NCI-H187 (cell line): ENCODE results near the gene PAK1IP1.
"Not testable (repeated sequence)": the region's sequence is repeated elsewhere in the genome, so short reads cannot be mapped to it uniquely, and the experiment has no call there.

Experiments used
- DNase-seq, 2 experiments: peaks; one replicate each; lab custom pipeline; 2025; lab: John Stamatoyannopoulos, UW

The PAK1IP1 gene

DNA sequence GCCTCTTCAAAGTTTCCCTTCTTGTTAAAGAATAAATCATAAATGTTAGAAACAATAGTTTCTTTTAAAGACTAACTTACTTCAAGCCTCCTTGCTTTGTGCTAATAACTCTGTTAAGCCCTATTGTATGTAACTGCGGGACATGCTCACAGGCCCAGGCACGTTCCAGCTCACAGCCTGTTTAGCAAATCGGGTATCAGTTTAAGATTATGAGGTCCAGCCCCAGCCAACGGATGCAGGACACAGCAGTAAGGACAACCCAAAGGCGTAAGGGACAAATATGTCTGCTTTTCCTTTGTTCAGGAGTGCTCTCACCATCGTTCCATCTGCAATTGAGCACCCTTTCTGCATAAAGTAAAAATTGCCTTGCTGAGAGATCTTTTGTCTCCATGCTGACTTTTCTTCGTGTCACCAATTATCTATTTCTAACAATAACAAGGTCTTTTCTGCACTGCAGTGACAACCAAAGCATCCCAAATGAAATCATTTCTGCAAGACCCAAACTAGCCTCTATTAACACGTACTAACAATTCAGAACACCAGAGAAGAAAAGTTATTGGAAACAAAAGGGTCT, 1.7 kb upstream of the PAK1IP1 start:
- DNase-seq = no peak

DNA sequence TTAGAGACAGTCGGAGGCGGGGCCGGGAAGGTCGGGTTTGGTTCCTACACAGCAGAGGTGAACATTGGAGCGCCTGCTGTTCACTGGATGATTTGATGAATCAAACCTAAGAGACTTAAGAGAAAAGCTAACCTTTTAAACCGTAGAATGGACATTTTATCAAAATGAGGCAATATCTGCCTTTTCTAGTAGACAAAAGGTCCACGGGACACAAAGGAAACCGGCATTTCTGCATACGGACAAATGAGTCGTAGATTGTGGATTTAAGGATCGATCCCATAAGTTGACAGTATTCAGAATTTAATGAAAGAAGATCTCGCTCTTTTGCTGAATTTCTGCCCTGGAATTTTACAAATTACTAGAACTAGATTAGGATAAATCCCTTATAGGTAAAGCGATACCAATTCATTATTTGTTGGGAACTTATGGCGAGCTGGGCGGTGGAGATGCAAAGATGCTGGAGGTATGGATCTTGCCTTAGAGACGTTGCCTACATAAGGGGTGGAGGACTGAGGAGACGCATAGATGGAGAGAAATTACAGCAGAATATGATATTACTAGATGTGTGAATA, 400 bp downstream of the PAK1IP1 start:
- DNase-seq = peak in 1 of 2 experiments; percentile 19

DNA sequence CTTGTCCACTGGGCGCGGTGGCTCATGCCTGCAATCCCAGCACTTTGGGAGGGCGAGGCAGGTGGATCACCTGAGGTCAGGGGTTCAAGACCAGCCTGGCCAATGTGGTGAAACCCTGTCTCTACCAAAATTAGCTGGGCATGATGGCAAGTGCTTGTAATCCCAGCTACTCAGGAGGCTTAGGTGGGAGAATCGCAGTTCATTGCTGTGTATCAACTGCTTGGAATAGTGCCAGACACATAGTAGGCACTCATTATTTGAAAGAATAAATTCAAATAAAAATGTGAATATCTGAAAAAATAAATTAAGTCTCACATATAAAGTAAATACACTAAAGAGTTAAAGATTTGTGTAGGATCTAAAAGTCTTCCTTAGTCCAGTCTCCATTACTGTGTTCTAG, 1.9 kb downstream of the PAK1IP1 start:
- DNase-seq = no peak

DNA sequence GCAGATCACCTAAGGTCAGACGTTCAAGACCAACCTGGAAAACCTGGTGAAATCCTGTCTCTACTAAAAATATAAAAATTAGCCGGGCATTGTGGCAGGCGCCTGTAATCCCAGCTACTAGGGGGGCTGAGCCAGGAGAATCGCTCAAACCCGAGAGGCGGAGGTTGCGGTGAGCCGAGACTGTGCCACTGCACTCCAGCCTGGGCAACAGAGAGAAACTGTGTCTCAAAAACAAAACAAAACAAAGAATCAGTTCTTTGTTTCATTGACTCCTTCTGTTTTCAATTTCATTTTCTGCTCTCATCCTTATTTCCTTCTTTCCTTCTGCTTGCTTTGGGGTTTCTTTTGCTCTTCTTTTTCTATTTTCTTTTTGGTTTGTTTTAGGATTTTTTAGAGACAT, 19.2 kb downstream of the PAK1IP1 start:
- no peak for DNase-seq

DNA sequence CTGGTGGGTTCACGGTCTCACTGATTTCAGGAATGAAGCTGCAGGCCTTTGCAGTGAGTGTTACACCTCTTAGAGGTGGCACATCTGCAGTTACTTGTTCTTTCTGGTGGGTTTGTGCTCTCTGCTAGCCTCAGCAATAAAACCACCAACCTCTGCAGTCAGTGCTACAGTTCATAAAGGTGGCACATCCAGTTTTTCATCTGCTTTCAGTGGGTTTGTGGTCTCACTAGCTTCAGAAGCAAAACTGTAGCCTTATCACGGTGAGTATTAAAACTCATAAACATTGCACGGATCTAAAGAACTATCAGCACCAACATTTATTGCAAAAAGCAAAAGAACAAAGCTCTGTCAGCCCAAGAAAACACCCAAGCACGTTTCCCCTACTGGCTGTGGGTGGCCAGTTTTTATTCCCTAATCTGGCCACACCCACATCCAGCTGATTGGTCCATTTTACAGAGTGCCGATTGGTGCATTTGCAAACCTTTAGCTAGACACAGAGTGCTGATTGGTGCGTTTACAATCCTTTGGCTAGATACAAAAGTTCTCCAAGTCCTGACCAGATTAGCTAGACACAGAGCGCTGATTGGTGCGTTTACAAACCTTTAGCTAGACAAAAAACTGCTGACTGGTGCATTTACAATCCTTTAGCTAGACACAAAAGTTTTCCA, 24.7 kb downstream of the PAK1IP1 start:
- no peak for DNase-seq

DNA sequence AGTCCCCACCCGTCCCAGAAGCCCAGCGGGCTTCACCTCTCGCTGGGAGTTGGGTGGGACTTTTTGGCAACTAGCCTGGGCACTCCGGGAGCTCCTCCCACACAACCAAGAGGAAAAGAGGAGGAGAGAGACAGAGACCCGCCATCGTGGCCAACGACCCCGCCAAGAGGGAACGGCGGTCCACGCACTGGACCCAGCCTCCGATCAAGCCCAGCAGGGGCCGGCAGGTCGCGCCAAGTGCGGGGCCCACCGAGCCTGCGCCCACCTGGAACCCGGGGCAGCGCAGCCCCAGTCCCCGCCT, 25.1 kb downstream of the PAK1IP1 start:
- DNase-seq = no peak

DNA sequence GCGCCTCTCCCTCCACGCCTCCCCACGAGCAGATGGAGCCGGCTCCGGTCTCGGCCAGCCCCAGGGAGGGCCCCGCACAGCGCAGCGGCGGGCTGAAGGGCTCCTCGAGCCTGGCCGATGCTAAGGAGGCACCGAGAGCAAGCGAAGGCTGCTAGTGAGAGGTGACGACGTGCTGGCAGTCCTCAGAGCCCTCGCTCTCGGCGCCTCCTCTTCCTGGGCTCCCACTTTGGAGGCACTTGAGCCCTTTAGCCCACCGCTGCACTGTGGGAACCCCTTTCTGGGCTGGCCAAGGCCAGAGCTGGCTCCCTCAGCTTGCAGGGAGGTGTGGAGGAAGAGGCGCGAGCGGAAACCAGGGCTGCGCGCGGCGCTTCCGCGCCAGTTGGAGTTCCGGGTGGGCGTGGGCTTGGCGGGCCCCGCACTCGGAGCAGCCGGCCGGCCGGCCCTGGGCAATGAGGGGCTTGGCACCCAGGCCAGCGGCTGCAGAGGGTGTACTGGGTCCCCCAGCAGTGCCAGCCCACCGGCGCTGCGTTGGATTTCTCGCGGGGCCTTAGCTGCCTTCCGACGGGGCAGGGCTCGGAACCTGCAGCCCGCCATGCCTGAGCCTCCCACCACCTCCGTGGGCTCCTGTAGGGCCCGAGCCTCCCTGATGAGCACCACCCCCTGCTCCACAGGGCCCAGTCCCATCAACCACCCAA, 25.6 kb downstream of the PAK1IP1 start:
- DNase-seq = peak in 1 of 2 experiments; percentile 13

DNA sequence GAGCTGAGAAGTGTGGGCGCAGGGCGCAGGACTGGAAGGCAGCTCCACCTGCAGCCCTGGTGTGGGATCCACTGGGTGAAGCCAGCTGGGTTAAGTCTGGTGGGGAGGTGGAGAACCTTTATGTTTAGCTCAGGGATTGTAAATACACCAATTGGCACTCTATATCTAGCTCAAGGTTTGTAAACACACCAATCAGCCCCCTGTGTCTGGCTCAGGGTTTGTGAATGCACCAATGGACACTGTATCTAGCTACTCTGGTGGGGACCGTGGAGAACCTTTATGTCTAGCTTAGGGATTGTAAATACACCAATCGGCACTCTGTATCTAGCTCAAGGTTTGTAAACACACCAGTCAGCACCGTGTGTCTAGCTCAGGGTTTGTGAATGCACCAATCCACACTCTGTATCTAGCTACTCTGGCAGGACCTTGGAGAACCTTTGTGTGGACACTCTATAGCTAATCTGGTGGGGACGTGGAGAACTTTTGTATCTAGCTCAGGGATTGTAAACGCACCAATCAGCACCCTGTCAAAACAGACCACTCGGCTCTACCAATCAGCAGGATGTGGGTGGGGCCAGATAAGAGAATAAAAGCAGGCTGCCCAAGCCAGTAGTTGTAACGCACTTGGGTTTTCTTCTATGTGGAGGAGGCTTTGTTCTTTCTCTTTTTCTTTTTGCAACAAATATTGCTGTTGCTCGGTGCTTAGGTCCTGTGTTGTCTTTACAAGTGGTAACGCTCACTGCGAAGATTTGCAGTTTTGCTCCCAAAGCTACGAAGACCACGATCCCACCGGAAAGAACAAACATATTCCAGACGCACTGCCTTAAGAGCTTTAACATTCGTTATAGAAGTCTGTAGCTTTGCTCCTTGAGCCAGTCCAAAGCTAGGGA, 26.4 kb downstream of the PAK1IP1 start:
- DNase-seq = not testable (repeated sequence)

DNA sequence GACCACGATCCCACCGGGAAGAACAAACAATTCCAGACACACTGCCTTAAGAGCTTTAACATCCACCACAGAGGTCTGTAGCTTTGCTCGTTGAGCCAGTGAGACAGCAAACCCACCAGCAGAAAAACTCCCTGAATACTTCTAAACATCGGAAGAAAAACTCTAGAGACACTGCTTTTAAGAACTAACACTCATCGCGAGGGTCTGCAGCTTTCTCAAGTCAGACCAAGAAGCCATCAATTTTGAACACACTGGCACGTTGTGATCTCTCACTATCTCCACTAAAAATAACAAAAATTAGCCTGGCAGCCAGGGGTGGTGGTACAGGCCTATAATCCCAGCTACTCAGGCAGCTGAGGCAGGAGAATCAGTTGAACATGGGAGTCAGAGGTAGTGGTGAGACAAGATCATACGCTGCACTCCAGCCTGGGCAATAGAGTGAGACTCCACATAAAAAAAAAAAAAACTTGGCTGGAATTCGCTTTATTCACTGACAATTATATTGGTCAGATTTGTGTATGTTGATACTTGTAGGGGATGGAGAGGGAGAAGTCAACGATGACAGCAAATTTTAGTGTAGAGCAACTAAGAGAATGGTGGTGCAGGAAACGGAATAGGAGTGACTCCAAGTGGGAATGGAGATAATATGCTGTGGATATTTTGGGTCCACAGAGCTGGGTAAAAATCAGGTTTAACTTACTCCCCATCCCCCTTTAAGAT, 27.2 kb downstream of the PAK1IP1 start:
- no peak for DNase-seq

DNA sequence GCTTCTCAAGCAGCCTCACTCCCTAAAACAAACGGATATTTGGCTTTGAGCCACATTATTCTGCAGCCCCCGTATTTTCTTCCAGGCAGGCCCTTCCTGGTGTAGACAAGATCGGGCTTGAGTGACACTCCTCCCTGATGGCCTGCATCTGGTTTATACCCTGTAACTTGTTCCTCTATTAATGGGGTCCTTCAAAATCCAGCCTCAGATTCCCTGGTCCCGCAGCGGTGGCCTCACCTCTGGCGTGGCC, 27.7 kb downstream of the PAK1IP1 start:
- DNase-seq = no peak

DNA sequence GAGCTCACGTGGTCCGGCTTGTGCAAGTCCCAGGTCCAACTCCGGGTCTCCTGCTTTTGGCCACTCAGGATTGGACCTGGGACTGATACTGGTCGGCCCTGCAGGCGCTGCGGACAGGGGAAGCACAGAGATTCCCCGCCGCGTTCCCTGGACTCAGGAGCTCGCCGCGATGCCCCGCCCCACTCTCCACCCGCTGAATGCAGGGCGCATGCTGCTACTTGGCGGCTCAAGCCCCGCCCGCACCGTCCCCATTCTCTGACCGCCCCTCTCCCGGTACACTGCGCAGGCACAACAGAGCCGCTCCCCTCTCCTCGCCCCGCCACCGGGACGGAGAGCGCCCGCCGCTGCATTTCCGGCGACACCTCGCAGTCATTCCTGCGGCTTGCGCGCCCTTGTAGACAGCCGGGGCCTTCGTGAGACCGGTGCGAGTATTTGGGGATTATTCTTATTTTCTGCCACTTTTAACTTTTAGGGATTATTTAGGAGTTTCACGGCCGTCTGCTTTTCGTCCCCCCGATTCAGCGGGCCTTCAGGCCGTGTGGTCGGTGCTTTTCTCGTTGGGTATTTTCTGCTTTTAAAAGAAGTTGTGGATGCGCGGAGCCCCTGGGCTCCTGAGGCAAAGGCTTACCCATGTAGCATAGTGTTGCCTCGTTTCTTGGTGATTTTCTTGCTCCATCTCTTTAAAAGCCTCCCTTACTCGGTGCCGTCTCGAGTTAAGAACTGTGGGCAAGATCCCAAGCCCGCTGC, 28.2 kb downstream of the PAK1IP1 start, which contains the start of gene TMEM14C:
Gene TMEM14C (plus strand): TSS at position 251 of the 747 bp plus-strand sequence. CDS start 1,544 bp downstream, outside the sequence.
- peak; percentile 89 to 96 for DNase-seq

DNA sequence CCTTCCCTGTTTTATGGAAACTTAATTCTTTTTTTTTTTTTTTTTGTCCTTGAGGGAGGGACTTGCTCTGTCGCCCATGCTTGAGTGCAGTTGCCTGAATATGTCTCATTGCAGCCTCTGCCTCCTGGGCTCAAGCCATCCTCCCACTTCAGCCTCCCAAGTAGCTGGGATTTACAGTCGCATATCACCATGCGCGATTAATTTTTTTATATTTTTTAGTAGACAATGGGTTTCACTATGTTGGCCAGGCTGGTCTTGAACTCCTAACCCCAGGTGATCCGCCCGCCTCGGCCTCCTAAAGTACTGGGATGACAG, 28.8 kb downstream of the PAK1IP1 start:
- no peak for DNase-seq

DNA sequence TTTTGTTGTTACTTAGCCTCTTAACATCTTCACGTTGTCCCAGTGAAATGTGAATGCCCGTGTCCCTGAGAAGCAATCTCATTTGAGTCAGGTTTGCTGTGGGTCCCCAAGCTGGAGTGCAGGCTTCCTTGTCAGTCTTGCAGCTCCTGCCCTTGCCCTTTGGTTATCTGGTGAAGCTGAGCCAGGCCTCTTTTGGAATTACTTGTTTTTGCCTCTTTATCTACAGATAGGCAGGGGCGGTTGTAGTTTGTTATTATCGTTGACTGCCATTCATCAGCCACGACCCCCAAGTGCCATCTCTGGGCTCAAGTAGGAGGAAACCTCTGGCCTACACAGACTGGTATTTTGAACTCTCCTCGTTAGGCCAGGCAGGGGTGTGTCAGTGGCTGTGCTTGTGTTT, 30.3 kb downstream of the PAK1IP1 start:
- no peak for DNase-seq

DNA sequence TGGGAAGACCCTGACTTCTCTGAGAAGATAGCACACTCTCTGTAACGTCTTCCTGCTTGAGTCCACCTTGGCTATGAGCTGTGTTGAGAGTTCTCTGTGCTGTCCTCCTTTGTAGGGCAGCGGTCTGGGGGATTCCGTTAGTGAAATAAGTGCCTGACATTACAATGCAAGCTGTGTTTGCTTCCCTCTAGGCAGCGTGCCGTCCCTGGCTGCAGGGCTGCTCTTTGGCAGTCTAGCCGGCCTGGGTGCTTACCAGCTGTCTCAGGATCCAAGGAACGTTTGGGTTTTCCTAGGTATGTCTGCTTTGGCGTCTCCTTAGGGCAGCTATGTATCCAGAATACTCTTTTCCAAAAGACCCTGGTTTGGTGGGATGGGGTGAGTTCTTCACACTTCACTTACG, 30.9 kb downstream of the PAK1IP1 start:
- DNase-seq = no peak

DNA sequence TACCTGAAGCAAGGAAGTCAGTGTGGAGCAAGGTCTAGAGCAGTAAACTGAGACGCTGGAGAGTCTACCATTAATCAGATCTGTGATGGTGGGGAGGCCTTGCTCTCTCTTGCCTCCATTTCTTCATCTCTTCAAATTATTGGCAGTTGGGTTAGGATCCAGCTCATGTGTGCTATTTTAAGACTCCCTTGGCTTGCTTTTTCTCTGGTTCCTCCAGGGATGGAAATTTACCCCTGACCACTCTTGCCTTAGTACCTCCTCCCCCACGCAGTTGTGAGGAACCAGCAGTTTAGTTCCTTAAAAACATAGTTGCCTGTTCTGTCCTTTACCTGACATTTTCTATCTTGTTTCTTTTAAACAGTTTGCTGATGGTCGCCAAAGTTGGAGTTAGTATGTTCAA, 35.5 kb downstream of the PAK1IP1 start:
- DNase-seq = no peak

DNA sequence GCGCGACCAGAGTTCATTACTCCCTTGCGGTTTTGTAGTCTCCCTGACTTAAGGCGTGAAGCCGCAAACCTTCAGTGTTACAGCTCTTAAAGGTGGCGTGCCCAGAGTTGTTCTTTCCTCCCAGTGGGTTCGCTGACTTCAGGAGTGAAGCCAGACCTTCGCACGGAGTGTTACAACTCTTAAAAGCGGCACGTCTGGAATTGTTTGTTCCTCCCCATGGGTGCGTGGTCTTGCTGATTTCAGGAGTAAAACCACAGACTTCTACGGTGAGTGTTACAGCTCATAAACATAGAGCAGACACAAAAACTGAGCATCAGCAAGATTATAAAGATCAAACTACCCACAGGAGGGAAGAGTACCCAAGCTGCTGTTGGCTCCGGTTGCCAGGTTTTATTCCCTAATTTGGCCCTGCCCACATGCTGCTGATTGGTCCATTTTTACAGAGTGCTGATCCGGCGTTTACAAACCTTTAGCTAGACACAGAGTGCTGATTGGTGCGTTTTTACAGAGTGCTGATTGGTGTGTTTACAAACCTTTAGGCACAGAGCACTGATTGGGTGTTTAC, 38.5 kb downstream of the PAK1IP1 start:
- DNase-seq = peak in 1 of 2 experiments; percentile 12

DNA sequence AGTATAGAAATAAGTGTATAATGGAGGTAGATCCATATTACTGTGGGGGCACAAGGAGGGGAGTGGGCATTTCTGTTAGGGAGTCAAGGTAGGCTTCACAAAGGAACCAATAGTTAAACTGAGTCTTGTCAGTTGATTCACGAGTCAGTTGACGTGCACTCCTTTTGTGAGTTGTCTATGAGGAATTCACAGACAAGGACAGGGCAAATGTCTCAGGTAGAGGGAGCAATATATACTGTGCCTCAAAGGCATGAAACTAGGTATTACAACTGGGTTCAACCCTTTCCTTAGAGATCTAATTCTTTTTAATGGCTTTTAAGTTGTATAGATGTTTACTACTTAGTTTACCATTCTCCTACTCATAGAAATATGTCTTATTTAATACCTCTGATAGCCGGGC, 39.1 kb downstream of the PAK1IP1 start:
- DNase-seq = no peak

DNA sequence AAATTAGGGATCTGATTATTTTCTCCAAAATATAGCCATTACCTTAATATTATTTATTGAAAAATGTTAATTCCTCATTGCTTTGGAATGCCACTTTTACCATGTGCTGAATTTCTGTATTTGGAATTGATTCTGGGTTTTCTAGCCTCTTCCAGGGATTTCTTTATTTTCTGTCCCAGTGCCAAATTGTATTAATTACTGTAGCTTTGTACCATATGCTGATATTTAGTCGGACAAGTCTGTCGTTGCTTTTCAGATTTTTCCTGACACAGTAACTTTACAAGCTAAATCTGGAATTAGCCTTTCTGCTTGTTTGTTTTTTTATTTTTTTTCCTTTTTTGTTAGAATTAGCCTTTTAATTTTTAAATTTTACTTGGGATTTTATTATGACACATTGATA, 42.0 kb downstream of the PAK1IP1 start:
- no peak for DNase-seq

DNA sequence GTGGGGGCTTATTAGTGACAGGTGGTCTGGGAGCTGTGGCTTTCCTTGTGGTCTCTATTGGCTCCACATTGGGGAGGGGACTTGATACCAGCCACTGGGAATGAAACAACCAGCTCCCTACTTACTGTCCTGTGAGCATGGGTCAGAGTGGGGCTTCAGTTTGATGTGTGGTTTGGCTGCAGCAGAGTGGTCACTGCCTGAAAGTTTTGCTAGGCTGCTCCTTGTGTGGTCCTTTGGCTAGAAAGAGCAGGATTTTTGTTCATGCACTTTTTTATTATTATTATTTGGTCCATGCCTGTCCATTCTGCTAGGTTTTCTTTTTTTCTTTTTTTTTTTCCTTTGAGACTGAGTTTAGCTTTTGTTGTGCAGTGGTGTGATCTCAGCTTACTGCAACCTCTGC, 45.3 kb downstream of the PAK1IP1 start:
- DNase-seq = no peak

DNA sequence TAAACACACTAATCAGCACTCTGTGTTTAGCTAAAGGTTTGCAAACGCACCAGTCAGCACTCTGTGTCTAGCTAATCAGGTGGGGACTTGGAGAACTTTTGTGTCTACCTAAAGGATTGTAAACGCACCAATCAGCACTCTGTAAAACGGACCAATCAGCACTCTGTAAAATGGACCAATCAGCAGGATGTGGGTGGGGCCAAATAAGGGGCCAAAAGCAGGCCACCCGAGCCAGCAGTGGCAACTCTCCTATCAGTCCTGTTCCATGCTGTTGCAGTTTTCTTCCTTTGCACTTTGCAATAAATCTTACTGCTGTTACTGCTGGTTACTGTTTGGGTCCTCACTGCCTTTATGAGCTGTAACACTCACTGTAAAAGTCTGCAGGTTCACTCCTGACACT, 46.9 kb downstream of the PAK1IP1 start:
- not testable (repeated sequence) for DNase-seq

DNA sequence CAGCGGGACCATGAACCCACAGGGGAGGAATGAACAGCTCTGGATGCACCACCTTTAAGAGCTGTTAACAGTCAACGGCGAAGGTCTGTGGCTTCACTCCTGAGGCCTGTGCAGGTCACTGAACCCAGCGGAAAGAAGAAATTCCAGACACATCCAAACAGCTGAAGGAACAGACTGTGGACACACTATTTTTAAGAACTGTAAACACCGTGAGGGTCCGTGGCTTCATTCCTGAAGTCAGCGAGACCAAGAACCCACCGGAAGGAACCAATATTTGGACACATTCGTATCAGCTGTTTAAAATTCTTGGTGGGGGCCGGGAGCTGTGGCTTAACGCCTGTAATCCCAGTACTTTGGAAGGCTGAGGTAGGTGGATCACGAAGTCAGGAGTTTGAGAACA, 47.5 kb downstream of the PAK1IP1 start:
- no peak for DNase-seq
